ENCODE measurements around the gene FHOD3. TPM values are rescaled to one million over a fixed set of nuclear protein-coding genes. Genes with fewer than 3 reads are reported as not detected.

Gene FHOD3
- total RNA-seq, 6 experiments from 2014 or later = 0.44 to 1.2 (median 0.62) TPM

- H3K27ac ChIP-seq = no peak overlapping the region
- intact Hi-C loops (cut with DNase I) = loop anchor here in 1 of 2 donors (5.0 kb wide), 2 partner anchors 190 to 270 kb away; no protein-coding TSS in a partner anchor
- no peaks in the 10 kb centered on the region for H3K36me3 ChIP-seq
- WGBS (ENCODE audit: insufficient coverage, low coverage, low lambda C conversion rate, missing lambda C conversion rate) = 67% methylated on average over 1 of the region's 2 CpGs
- H3K4me3 ChIP-seq = no peak overlapping the region
- H3K27me3 ChIP-seq = no peaks in the 10 kb centered on the region
- H3K9me3 ChIP-seq = no peaks in the 10 kb centered on the region
- no peaks in the 10 kb centered on the region for H3K4me1 ChIP-seq
- no peak for DNase-seq
- ATAC-seq = no peak
- TF ChIP-seq CTCF (IDR thresholded peaks at IDR 0.05) (no peak), POLR2A (IDR thresholded peaks at IDR 0.05) (no peak)
Observed at GRCh38 chr18:36287653-36288052, 9.9 kb upstream of the FHOD3 start.

- Histone ChIP-seq H3K4me3 (no peak overlapping the region), H3K4me1 (no peaks in the 10 kb centered on the region), H3K9me3 (no peaks in the 10 kb centered on the region), H3K36me3 (no peaks in the 10 kb centered on the region), H3K27ac (no peak overlapping the region), H3K27me3 (no peaks in the 10 kb centered on the region)
- no peak for TF ChIP-seq POLR2A (IDR thresholded peaks at IDR 0.05)
- no peak for TF ChIP-seq CTCF (IDR thresholded peaks at IDR 0.05)
- intact Hi-C loops (cut with DNase I) = loop anchor here in 1 of 2 donors (5.0 kb wide), 2 partner anchors 191 to 271 kb away; no protein-coding TSS in a partner anchor
- DNase-seq (no peak), ATAC-seq (no peak)
Observed at GRCh38 chr18:36288689-36289088, 8.8 kb upstream of the FHOD3 start.

- ATAC-seq (no peak), DNase-seq (no peak)
- intact Hi-C loops (cut with DNase I) = no loop called here
- H3K27ac ChIP-seq = no peak overlapping the region
- WGBS (ENCODE audit: insufficient coverage, low coverage, low lambda C conversion rate, missing lambda C conversion rate) = 70% methylated on average over 1 of the region's 1 CpG
- no peaks in the 10 kb centered on the region for H3K36me3 ChIP-seq
- no peaks in the 10 kb centered on the region for H3K9me3 ChIP-seq
- TF ChIP-seq POLR2A (IDR thresholded peaks at IDR 0.05) = no peak
- no peak for TF ChIP-seq CTCF (IDR thresholded peaks at IDR 0.05)
- no peak overlapping the region for H3K4me3 ChIP-seq
- peaks cover 0 to 13% (median 3%) of the 10 kb centered on the region in 4 donors for H3K4me1 ChIP-seq
- H3K27me3 ChIP-seq = no peaks in the 10 kb centered on the region
Observed at GRCh38 chr18:36294031-36294430, 3.5 kb upstream of the FHOD3 start.

GRCh38 chr18:36295214-36295613 lies 2.3 kb upstream of the FHOD3 start:
- no peak for TF ChIP-seq CTCF (IDR thresholded peaks at IDR 0.05)
- TF ChIP-seq POLR2A (IDR thresholded peaks at IDR 0.05) = no peak
- peaks cover 0 to 13% (median 3%) of the 10 kb centered on the region in 4 donors for H3K4me1 ChIP-seq
- intact Hi-C loops (cut with DNase I) = no loop called here
- peaks cover 0 to 4% of the 10 kb centered on the region in 2 donors for H3K27me3 ChIP-seq
- no peak for ATAC-seq
- DNase-seq = no peak
- H3K9me3 ChIP-seq = no peaks in the 10 kb centered on the region
- H3K4me3 ChIP-seq = no peak overlapping the region
- no peak overlapping the region for H3K27ac ChIP-seq
- 82% methylated on average over 1 of the region's 1 CpG for WGBS (ENCODE audit: insufficient coverage, low coverage, low lambda C conversion rate, missing lambda C conversion rate)
- no peaks in the 10 kb centered on the region for H3K36me3 ChIP-seq

- DNase-seq = no peak
- no peak for ATAC-seq
Observed at GRCh38 chr18:36295880-36296301, 1.6 kb upstream of the FHOD3 start.

More at GRCh38 chr18:36295880-36296301, 1.6 kb upstream of the FHOD3 start:
- TF ChIP-seq POLR2A (IDR thresholded peaks at IDR 0.05) = no peak
- no peak for TF ChIP-seq CTCF (IDR thresholded peaks at IDR 0.05)
- no peak overlapping the region for H3K27ac ChIP-seq
- intact Hi-C loops (cut with DNase I) = no loop called here
- H3K9me3 ChIP-seq = no peaks in the 10 kb centered on the region
- H3K27me3 ChIP-seq = peaks cover 0 to 6% of the 10 kb centered on the region in 2 donors
- no peaks in the 10 kb centered on the region for H3K36me3 ChIP-seq
- H3K4me1 ChIP-seq = peaks cover 0 to 13% (median 3%) of the 10 kb centered on the region in 4 donors
- 33% methylated on average over 12 of the region's 21 CpGs for WGBS (ENCODE audit: insufficient coverage, low coverage, low lambda C conversion rate, missing lambda C conversion rate)
- H3K4me3 ChIP-seq = no peak overlapping the region
